Measurements from ENCODE around the gene INCA1. TPM values are rescaled to one million over a fixed set of nuclear protein-coding genes. Genes with fewer than 3 reads are reported as not detected.
A peak's percentile ranks its signal among the peaks of the same experiment; 100 is the strongest.
"Not testable (repeated sequence)": the region's sequence is repeated elsewhere in the genome, so short reads cannot be mapped to it uniquely, and the experiment has no call there.

INCA1 gene
- total and polyA plus RNA-seq, 4 donors: 0.50 to 7.9 (median 4.6) TPM

GRCh38 chr17:5033352-5034015, 36.2 kb upstream of the INCA1 start:
- no peak for DNase-seq (ENCODE audit: low read depth in 4 of 6, low spot score in 6 of 6)
- 82% methylated on average over 12 of the region's 13 CpGs for WGBS (ENCODE audit: insufficient coverage)
- Histone ChIP-seq H3K4me1 (ENCODE audit: control insufficient read depth, insufficient read depth, low read length) (peaks cover 14% of the 10 kb centered on the region), H3K27me3 (ENCODE audit: control insufficient read depth, insufficient read depth, low read length) (peaks cover 16% of the 10 kb centered on the region), H3K9me3 (ENCODE audit: control insufficient read depth, insufficient read depth, low read length) (no peaks in the 10 kb centered on the region), H3K36me3 (ENCODE audit: control insufficient read depth, insufficient read depth, low read length) (peaks cover 5% of the 10 kb centered on the region), H3K27ac (ENCODE audit: low read depth, low read length) (no peak overlapping the region), H3K4me3 (ENCODE audit: low read depth, low read length) (no peak overlapping the region)

DNA sequence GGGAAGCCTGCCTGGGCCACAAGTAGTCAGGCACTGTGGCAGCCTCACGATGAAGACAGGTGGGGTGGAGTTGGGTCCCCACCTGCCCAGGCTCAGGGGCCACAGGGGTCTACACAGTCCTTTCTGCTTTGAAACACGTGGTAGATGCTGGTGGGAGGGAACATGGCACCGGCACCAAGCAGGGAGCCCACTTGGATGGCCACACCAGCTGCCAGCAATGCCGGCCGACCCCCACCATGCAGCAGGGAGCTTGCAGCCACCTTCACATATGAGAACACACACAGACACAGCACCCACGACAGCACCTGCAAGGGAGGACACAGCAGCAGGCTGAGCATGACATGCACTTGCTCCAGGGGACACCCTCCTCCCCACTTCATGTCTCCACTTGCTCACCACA, 35.5 kb upstream of the INCA1 start:
- Histone ChIP-seq H3K27ac (ENCODE audit: low read depth, low read length) (no peak overlapping the region), H3K36me3 (ENCODE audit: control insufficient read depth, insufficient read depth, low read length) (peaks cover 5% of the 10 kb centered on the region), H3K9me3 (ENCODE audit: control insufficient read depth, insufficient read depth, low read length) (no peaks in the 10 kb centered on the region), H3K4me3 (ENCODE audit: low read depth, low read length) (no peak overlapping the region), H3K27me3 (ENCODE audit: control insufficient read depth, insufficient read depth, low read length) (peaks cover 16% of the 10 kb centered on the region), H3K4me1 (ENCODE audit: control insufficient read depth, insufficient read depth, low read length) (peaks cover 14% of the 10 kb centered on the region)
- WGBS (ENCODE audit: insufficient coverage): 97% methylated on average over 6 of the region's 6 CpGs
- DNase-seq (ENCODE audit: low read depth in 4 of 6, low spot score in 6 of 6): no peak

- peaks cover 5% of the 10 kb centered on the region for H3K36me3 ChIP-seq (ENCODE audit: control insufficient read depth, insufficient read depth, low read length)
- peak overlapping the region; percentile 16 for H3K27ac ChIP-seq (ENCODE audit: low read depth, low read length)
- peaks cover 16% of the 10 kb centered on the region for H3K27me3 ChIP-seq (ENCODE audit: control insufficient read depth, insufficient read depth, low read length)
- H3K4me3 ChIP-seq (ENCODE audit: low read depth, low read length): peak overlapping the region; percentile 48
- H3K9me3 ChIP-seq (ENCODE audit: control insufficient read depth, insufficient read depth, low read length): no peaks in the 10 kb centered on the region
- H3K4me1 ChIP-seq (ENCODE audit: control insufficient read depth, insufficient read depth, low read length): peaks cover 14% of the 10 kb centered on the region
- DNase-seq (ENCODE audit: low read depth in 4 of 6, low spot score in 6 of 6): peak; percentile 43 to 94 (median 70)
- 4% methylated on average over 19 of the region's 48 CpGs for whole genome bisulfite sequencing (ENCODE audit: insufficient coverage)
Observed at GRCh38 chr17:5031365-5032082, 34.2 kb upstream of the INCA1 start.

- whole genome bisulfite sequencing (ENCODE audit: insufficient coverage): no CpG with 5 or more reads among the region's 2 CpGs
Observed at GRCh38 chr17:5030168-5030567, 32.8 kb upstream of the INCA1 start.

DNA sequence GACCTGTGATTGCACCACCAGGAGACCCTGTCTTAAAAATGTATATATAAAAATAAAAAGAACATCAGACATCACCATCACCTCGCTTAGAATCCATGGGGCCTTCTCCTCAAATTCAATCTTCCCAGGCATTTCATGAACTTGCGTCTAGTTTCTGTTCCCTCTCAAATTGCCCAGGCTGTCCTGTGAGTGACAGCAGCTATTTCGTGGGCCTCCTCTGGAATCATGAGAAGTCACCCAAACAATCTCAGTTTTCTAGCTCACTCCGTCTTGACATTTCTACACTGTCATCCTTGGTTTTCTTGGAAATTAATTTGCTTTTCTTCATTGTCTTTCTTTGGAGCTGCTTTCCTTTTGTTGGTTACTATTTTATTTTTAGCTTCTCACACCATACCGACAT, 30.6 kb upstream of the INCA1 start:
- no peak overlapping the region for H3K4me3 ChIP-seq (ENCODE audit: low read depth, low read length)
- no peaks in the 10 kb centered on the region for H3K27me3 ChIP-seq (ENCODE audit: control insufficient read depth, insufficient read depth, low read length)
- no peaks in the 10 kb centered on the region for H3K9me3 ChIP-seq (ENCODE audit: control insufficient read depth, insufficient read depth, low read length)
- peaks cover 21% of the 10 kb centered on the region for H3K36me3 ChIP-seq (ENCODE audit: control insufficient read depth, insufficient read depth, low read length)
- 76% methylated on average over 3 of the region's 5 CpGs for WGBS (ENCODE audit: insufficient coverage)
- DNase-seq (ENCODE audit: low read depth in 4 of 6, low spot score in 6 of 6): no peak
- peaks cover 8% of the 10 kb centered on the region for H3K4me1 ChIP-seq (ENCODE audit: control insufficient read depth, insufficient read depth, low read length)
- no peak overlapping the region for H3K27ac ChIP-seq (ENCODE audit: low read depth, low read length)

More at GRCh38 chr17:5030168-5030567, 32.8 kb upstream of the INCA1 start:
- H3K9me3 ChIP-seq (ENCODE audit: control insufficient read depth, insufficient read depth, low read length); H3K36me3 ChIP-seq (ENCODE audit: control insufficient read depth, insufficient read depth, low read length); H3K4me3 ChIP-seq (ENCODE audit: low read depth, low read length); DNase-seq (ENCODE audit: low read depth in 4 of 6, low spot score in 6 of 6); H3K4me1 ChIP-seq (ENCODE audit: control insufficient read depth, insufficient read depth, low read length); H3K27ac ChIP-seq (ENCODE audit: low read depth, low read length): not testable (repeated sequence)
- H3K27me3 ChIP-seq (ENCODE audit: control insufficient read depth, insufficient read depth, low read length): peaks cover 12% of the 10 kb centered on the region

GRCh38 chr17:5027299-5027698, 30.0 kb upstream of the INCA1 start:
- Histone ChIP-seq H3K27me3 (ENCODE audit: control insufficient read depth, insufficient read depth, low read length) (no peaks in the 10 kb centered on the region), H3K9me3 (ENCODE audit: control insufficient read depth, insufficient read depth, low read length) (no peaks in the 10 kb centered on the region), H3K36me3 (ENCODE audit: control insufficient read depth, insufficient read depth, low read length) (peaks cover 28% of the 10 kb centered on the region), H3K4me3 (ENCODE audit: low read depth, low read length) (no peak overlapping the region), H3K27ac (ENCODE audit: low read depth, low read length) (no peak overlapping the region), H3K4me1 (ENCODE audit: control insufficient read depth, insufficient read depth, low read length) (peaks cover 7% of the 10 kb centered on the region)
- WGBS (ENCODE audit: insufficient coverage): 88% methylated on average over 5 of the region's 6 CpGs
- DNase-seq (ENCODE audit: low read depth in 4 of 6, low spot score in 6 of 6): no peak

DNA sequence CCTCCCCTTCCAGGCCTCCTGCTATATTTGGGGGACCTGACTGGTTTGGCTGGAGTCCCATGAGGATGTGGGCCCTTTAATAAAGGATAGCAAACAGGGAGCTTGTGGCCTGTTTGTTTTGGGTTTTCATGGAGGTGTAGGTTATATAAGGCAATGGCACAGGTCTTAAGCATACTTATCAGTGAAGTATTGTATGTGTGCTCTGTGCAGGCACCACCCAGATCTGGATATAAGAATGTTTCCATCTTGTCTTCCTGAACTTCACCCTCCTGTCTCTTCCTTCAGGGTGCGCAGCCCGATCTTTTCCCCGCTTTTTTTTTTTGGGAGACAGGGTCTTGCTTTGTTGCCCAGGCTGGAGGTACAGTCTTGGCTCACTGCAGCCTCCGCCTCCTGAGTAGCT, 27.3 kb upstream of the INCA1 start:
- Histone ChIP-seq H3K27ac (ENCODE audit: low read depth, low read length) (no peak overlapping the region), H3K27me3 (ENCODE audit: control insufficient read depth, insufficient read depth, low read length) (no peaks in the 10 kb centered on the region), H3K4me3 (ENCODE audit: low read depth, low read length) (no peak overlapping the region), H3K9me3 (ENCODE audit: control insufficient read depth, insufficient read depth, low read length) (no peaks in the 10 kb centered on the region), H3K4me1 (ENCODE audit: control insufficient read depth, insufficient read depth, low read length) (no peaks in the 10 kb centered on the region), H3K36me3 (ENCODE audit: control insufficient read depth, insufficient read depth, low read length) (peaks cover 55% of the 10 kb centered on the region)
- 100% methylated on average over 2 of the region's 4 CpGs for WGBS (ENCODE audit: insufficient coverage)
- no peak for DNase-seq (ENCODE audit: low read depth in 4 of 6, low spot score in 6 of 6)

- Histone ChIP-seq H3K4me3 (ENCODE audit: low read depth, low read length) (no peak overlapping the region), H3K4me1 (ENCODE audit: control insufficient read depth, insufficient read depth, low read length) (no peaks in the 10 kb centered on the region), H3K36me3 (ENCODE audit: control insufficient read depth, insufficient read depth, low read length) (peaks cover 63% of the 10 kb centered on the region), H3K27ac (ENCODE audit: low read depth, low read length) (no peak overlapping the region), H3K27me3 (ENCODE audit: control insufficient read depth, insufficient read depth, low read length) (no peaks in the 10 kb centered on the region), H3K9me3 (ENCODE audit: control insufficient read depth, insufficient read depth, low read length) (no peaks in the 10 kb centered on the region)
- 92% methylated on average over 23 of the region's 29 CpGs for WGBS (ENCODE audit: insufficient coverage)
- no peak for DNase-seq (ENCODE audit: low read depth in 4 of 6, low spot score in 6 of 6)
Observed at GRCh38 chr17:5023588-5024147, 26.3 kb upstream of the INCA1 start.

GRCh38 chr17:5022171-5022711, 24.9 kb upstream of the INCA1 start:
- Histone ChIP-seq H3K27me3 (ENCODE audit: control insufficient read depth, insufficient read depth, low read length) (no peaks in the 10 kb centered on the region), H3K36me3 (ENCODE audit: control insufficient read depth, insufficient read depth, low read length) (peaks cover 73% of the 10 kb centered on the region), H3K4me1 (ENCODE audit: control insufficient read depth, insufficient read depth, low read length) (no peaks in the 10 kb centered on the region), H3K27ac (ENCODE audit: low read depth, low read length) (no peak overlapping the region), H3K9me3 (ENCODE audit: control insufficient read depth, insufficient read depth, low read length) (no peaks in the 10 kb centered on the region), H3K4me3 (ENCODE audit: low read depth, low read length) (no peak overlapping the region)
- WGBS (ENCODE audit: insufficient coverage): 95% methylated on average over 27 of the region's 30 CpGs
- DNase-seq (ENCODE audit: low read depth in 4 of 6, low spot score in 6 of 6): no peak

Measured in spinal cord (tissue), 10 donors.